Osteocyte (in vitro differentiated cells): Measurements from ENCODE around the gene WASHC3. TPM values are rescaled to one million over a fixed set of nuclear protein-coding genes. Genes with fewer than 3 reads are reported as not detected.

Source experiments
- DNase-seq: peaks from one replicate; pipeline ENCODE4 v3.0.0; 2021; ENCODE audit warnings: mixed read lengths; ENCODE audit not compliant: unreplicated experiment; ENCODE audit errors: extremely low spot score
- H3K27ac Mint-ChIP-seq: one replicate; pipeline ENCODE4 v1.8.0; 2021; ENCODE audit warnings: mild to moderate bottlenecking, mixed read lengths; ENCODE audit not compliant: unreplicated experiment
- H3K27me3 Mint-ChIP-seq: one replicate; pipeline ENCODE4 v1.8.0; 2021; ENCODE audit warnings: mixed read lengths; ENCODE audit not compliant: unreplicated experiment
- H3K36me3 Mint-ChIP-seq: one replicate; pipeline ENCODE4 v1.8.0; 2021; ENCODE audit warnings: mixed read lengths; ENCODE audit not compliant: unreplicated experiment
- H3K4me1 Mint-ChIP-seq: one replicate; pipeline ENCODE4 v1.8.0; 2021; ENCODE audit warnings: mixed read lengths; ENCODE audit not compliant: unreplicated experiment
- H3K4me3 Mint-ChIP-seq: one replicate; pipeline ENCODE4 v1.8.0; 2021; ENCODE audit warnings: mild to moderate bottlenecking, moderate library complexity, mixed read lengths; ENCODE audit not compliant: unreplicated experiment
- H3K9me3 Mint-ChIP-seq: one replicate; pipeline ENCODE4 v1.8.0; 2021; ENCODE audit warnings: mixed read lengths; ENCODE audit not compliant: unreplicated experiment
- total RNA-seq: library from RNA; stranded (reverse); gene quantifications from 2 replicates; pipeline ENCODE4 v1.2.1, GENCODE V29; 2021
- TF ChIP-seq, protein P1 (sequence below): fragments of 200-600 bp; sonication (generic); IDR thresholded peaks from 2 replicates; pipeline ENCODE4 v1.5.0; 2021; ENCODE audit warnings: antibody characterized with exemption, mild to moderate bottlenecking, moderate library complexity

WASHC3 gene
- total RNA-seq, 1 donor from 2014 or later: 34.4 TPM

- Mint-ChIP-seq H3K27ac (no peak overlapping the region), H3K27me3 (no peaks in the 10 kb centered on the region), H3K9me3 (no peaks in the 10 kb centered on the region), H3K36me3 (peaks cover 30% of the 10 kb centered on the region), H3K4me1 (peaks cover 8% of the 10 kb centered on the region), H3K4me3 (no peak overlapping the region)
- TF ChIP-seq, protein P1, sequence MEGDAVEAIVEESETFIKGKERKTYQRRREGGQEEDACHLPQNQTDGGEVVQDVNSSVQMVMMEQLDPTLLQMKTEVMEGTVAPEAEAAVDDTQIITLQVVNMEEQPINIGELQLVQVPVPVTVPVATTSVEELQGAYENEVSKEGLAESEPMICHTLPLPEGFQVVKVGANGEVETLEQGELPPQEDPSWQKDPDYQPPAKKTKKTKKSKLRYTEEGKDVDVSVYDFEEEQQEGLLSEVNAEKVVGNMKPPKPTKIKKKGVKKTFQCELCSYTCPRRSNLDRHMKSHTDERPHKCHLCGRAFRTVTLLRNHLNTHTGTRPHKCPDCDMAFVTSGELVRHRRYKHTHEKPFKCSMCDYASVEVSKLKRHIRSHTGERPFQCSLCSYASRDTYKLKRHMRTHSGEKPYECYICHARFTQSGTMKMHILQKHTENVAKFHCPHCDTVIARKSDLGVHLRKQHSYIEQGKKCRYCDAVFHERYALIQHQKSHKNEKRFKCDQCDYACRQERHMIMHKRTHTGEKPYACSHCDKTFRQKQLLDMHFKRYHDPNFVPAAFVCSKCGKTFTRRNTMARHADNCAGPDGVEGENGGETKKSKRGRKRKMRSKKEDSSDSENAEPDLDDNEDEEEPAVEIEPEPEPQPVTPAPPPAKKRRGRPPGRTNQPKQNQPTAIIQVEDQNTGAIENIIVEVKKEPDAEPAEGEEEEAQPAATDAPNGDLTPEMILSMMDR: no peak
- DNase-seq: no peak
Observed at GRCh38 chr12:102059343-102059742, 2.4 kb downstream of the WASHC3 start.

- no peaks in the 10 kb centered on the region for H3K27me3 Mint-ChIP-seq
Observed at GRCh38 chr12:102054345-102054744, 7.4 kb downstream of the WASHC3 start.

DNA sequence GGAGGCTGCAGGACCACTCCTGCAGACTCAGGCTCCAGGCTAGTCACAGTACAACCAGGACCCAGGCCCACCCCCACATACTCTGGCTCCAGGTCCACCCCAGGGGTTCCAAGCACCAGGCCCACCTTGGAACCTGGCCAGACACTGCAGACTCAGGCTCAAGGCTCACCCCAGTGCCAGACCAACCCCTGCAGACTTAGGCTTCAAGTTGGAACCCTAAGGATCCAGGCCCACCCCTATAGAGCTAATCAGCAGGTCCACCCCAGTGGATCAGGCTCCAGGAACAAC lies 8.8 kb downstream of the WASHC3 start:
- no peak overlapping the region for H3K27ac Mint-ChIP-seq
- H3K27me3 Mint-ChIP-seq: no peaks in the 10 kb centered on the region
- TF ChIP-seq, protein P1: no peak
- H3K9me3 Mint-ChIP-seq: no peaks in the 10 kb centered on the region
- H3K36me3 Mint-ChIP-seq: peaks cover 38% of the 10 kb centered on the region
- no peak overlapping the region for H3K4me3 Mint-ChIP-seq
- no peaks in the 10 kb centered on the region for H3K4me1 Mint-ChIP-seq
- no peak for DNase-seq

More at GRCh38 chr12:102054345-102054744, 7.4 kb downstream of the WASHC3 start:
- DNase-seq: no peak
- H3K36me3 Mint-ChIP-seq: peaks cover 39% of the 10 kb centered on the region
- H3K4me3 Mint-ChIP-seq: no peak overlapping the region
- TF ChIP-seq, protein P1: no peak
- no peaks in the 10 kb centered on the region for H3K4me1 Mint-ChIP-seq
- no peaks in the 10 kb centered on the region for H3K9me3 Mint-ChIP-seq
- H3K27ac Mint-ChIP-seq: no peak overlapping the region

DNA sequence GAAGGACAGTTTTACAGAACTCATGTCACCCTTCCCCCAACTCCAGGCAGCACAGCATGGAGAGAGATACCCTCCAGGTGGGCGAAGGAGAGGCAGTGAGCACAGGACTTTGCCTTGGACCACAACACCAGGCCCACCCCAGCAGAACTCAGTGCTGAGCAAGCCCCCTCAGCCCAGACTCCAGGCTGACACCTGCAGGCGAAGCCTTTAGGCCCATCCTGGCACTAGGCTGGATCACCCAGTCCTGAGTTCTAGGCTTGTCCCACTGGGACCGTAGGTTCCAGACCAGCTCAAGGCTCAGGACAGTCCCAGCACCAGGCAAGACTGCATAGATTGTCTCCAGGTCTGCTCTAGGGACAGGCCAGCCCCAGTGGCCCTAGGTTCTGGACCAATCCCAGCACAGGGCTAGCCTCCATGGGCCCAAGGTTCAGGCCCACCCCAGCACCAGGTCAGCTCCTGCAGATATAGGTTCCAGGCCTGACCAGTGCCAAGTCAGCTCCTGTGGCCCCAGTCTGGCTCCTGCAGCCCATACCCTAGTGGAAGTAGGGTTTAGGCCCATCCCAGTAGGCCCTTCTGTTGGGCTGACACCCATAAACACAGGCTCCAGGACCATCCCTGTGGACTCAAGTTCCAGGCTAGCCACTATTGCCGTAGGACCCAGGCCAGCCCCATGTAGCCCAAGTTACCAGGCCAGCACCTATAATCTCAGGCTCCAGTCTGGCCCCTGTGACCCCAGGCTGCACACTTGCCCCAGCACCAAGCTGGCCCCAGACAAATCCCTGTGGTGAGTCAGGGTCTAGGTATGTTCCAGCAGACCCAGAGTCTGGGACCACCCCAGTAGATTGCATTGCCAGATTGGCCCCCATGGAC lies 9.4 kb downstream of the WASHC3 start:
- DNase-seq: no peak
- H3K4me3 Mint-ChIP-seq: no peak overlapping the region
- H3K4me1 Mint-ChIP-seq: no peaks in the 10 kb centered on the region
- H3K36me3 Mint-ChIP-seq: peaks cover 33% of the 10 kb centered on the region
- H3K9me3 Mint-ChIP-seq: no peaks in the 10 kb centered on the region
- no peaks in the 10 kb centered on the region for H3K27me3 Mint-ChIP-seq
- no peak overlapping the region for H3K27ac Mint-ChIP-seq
- TF ChIP-seq, protein P1: no peak

DNA sequence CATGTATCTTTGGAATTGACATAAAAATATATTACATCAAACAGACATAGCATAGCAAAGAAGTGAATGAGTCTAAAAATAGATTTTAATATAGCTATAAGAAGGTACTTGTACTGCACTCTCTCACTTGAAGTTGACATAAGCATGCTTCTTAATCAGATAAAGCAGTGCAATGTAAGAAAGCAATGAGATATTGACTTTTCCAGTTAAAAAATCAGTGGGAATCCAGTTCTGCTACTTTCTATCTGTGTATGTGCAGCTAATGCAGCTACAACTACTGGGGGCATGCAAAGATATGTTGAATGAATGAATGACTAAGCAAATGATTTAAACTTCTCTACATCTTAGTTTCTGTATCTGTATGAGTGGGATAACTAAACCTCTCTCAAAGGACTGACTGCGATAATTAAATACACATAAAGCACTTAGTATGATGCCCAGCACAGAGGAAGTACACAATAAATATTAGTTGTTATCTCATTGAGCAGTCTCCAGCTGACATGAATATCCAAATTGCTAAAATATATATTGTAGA lies 10.3 kb downstream of the WASHC3 start:
- H3K9me3 Mint-ChIP-seq: no peaks in the 10 kb centered on the region
- H3K27ac Mint-ChIP-seq: no peak overlapping the region
- TF ChIP-seq, protein P1: no peak
- H3K36me3 Mint-ChIP-seq: peaks cover 28% of the 10 kb centered on the region
- DNase-seq: no peak
- no peaks in the 10 kb centered on the region for H3K27me3 Mint-ChIP-seq
- no peaks in the 10 kb centered on the region for H3K4me1 Mint-ChIP-seq
- H3K4me3 Mint-ChIP-seq: no peak overlapping the region
